GM12864 (cell line): ENCODE measurements around the gene TMEM164.

Source experiments
- DNase-seq: peaks from one replicate; pipeline ENCODE4 v3.0.0-alpha.2; 2011; ENCODE audit warnings: low read depth
- H3K4me3 ChIP-seq: 2 replicates; pipeline ENCODE4 v1.5.1; 2011; ENCODE audit warnings: mild to moderate bottlenecking, low read depth, low read length, control low read depth
- CTCF ChIP-seq: IDR thresholded peaks from 2 replicates; pipeline ENCODE4 v1.5.1; 2011; ENCODE audit warnings: low read depth, mild to moderate bottlenecking, moderate library complexity, low read length, control low read depth, inconsistent platforms; ENCODE audit errors: missing control alignments

Gene TMEM164

GRCh38 chrX:110046971-110047370, 44.1 kb downstream of the TMEM164 start:
- H3K4me3 ChIP-seq: no peak overlapping the region
- DNase-seq: no peak
- TF ChIP-seq CTCF: no peak

- TF ChIP-seq CTCF: no peak
- H3K4me3 ChIP-seq: no peak overlapping the region
- no peak for DNase-seq
Measured at GRCh38 chrX:110049096-110049495, 46.2 kb downstream of the TMEM164 start.

- no peak for DNase-seq
- no peak for TF ChIP-seq CTCF
- no peak overlapping the region for H3K4me3 ChIP-seq
Measured at GRCh38 chrX:110050386-110050785, 47.5 kb downstream of the TMEM164 start.

GRCh38 chrX:110050901-110051300, 48.0 kb downstream of the TMEM164 start:
- DNase-seq: no peak
- no peak for TF ChIP-seq CTCF
- no peak overlapping the region for H3K4me3 ChIP-seq

GRCh38 chrX:110051559-110051958, 48.6 kb downstream of the TMEM164 start:
- no peak for DNase-seq
- no peak overlapping the region for H3K4me3 ChIP-seq
- no peak for TF ChIP-seq CTCF

- DNase-seq: no peak
- TF ChIP-seq CTCF: no peak
- H3K4me3 ChIP-seq: no peak overlapping the region
Measured at GRCh38 chrX:110052303-110052702, 49.4 kb downstream of the TMEM164 start.

- H3K4me3 ChIP-seq: no peak overlapping the region
- no peak for DNase-seq
- TF ChIP-seq CTCF: no peak
Measured at GRCh38 chrX:110053453-110053852, 50.5 kb downstream of the TMEM164 start.
